Panc1 (cell line): ENCODE measurements around the gene MSI2. TPM values are rescaled to one million over a fixed set of nuclear protein-coding genes. Genes with fewer than 3 reads are reported as not detected.

ENCODE experiments used
- ATAC-seq: fragments of 200-7000 bp; cut with Tn5 transposase; 2 replicates; pipeline ENCODE4 v1.9.1; 2020; ENCODE audit warnings: mild to moderate bottlenecking, moderate library complexity
- BruUV-seq: library from RNA; stranded (reverse); fragments of 400-500 nt; replicated peaks from 2 replicates; lab custom pipeline; 2021; lab: Mats Ljungman, UMichigan
- CTCF ChIA-PET: fragments of 300-600 bp; sonication (Branson Sonifier 250); formaldehyde crosslinking; loops from one replicate; lab custom pipeline; 2022; ENCODE audit warnings: antibody characterized with exemption; lab: Charles Lee
- POLR2A ChIA-PET: fragments of 300-600 bp; sonication (Branson Sonifier 250); formaldehyde crosslinking; loops from one replicate; lab custom pipeline; 2022; ENCODE audit warnings: antibody characterized with exemption; lab: Charles Lee
- DNase-seq: peaks from one replicate; pipeline ENCODE4 v3.0.0-alpha.2; 2010; ENCODE audit warnings: low read depth, low spot score
- H3K27ac ChIP-seq: 2 replicates; pipeline ENCODE4 v1.5.1; 2011; ENCODE audit warnings: mild to moderate bottlenecking, low read length, inconsistent platforms
- H3K27me3 ChIP-seq: fragments of 200-500 bp; sonication (Bioruptor generic); 2 replicates; pipeline ENCODE4 v1.6.0; 2014; ENCODE audit warnings: low read length, inconsistent platforms; ENCODE audit not compliant: control insufficient read depth, insufficient read depth
- H3K36me3 ChIP-seq: fragments of 200-500 bp; sonication (Bioruptor generic); 2 replicates; pipeline ENCODE4 v1.5.1; 2014; ENCODE audit warnings: inconsistent platforms, mild to moderate bottlenecking, low read length, moderate library complexity; ENCODE audit not compliant: control insufficient read depth, insufficient read depth
- H3K4me1 ChIP-seq: 2 replicates; pipeline ENCODE4 v1.5.1; 2011; ENCODE audit warnings: inconsistent platforms, mild to moderate bottlenecking, low read length, moderate library complexity; ENCODE audit not compliant: control insufficient read depth, insufficient read depth
- H3K4me3 ChIP-seq, 2 experiments: 2 replicates each; pipeline ENCODE4 v1.5.1; 2011 to 2012; ENCODE audit warnings: low read depth in 2 of 2, low read length in 2 of 2, mild to moderate bottlenecking in 2 of 2, inconsistent platforms in 1 of 2, moderate library complexity in 1 of 2
- H3K9me3 ChIP-seq: fragments of 200-500 bp; sonication (Bioruptor generic); 2 replicates; pipeline ENCODE4 v1.5.1; 2014; ENCODE audit warnings: low read depth, mild to moderate bottlenecking, inconsistent platforms, low read length, moderate library complexity; ENCODE audit not compliant: control insufficient read depth, insufficient read depth
- POLR2AphosphoS5 ChIP-seq: IDR thresholded peaks from 2 replicates; pipeline ENCODE4 v1.6.1; 2012; ENCODE audit warnings: mild to moderate bottlenecking, low read depth, low read length, moderate library complexity
- SIN3A ChIP-seq: IDR thresholded peaks from 2 replicates; pipeline ENCODE4 v1.6.1; 2012; ENCODE audit warnings: low read depth, mild to moderate bottlenecking, low read length, moderate library complexity, borderline replicate concordance; ENCODE audit not compliant: insufficient read depth
- TCF7L2 ChIP-seq: IDR thresholded peaks from 2 replicates; pipeline ENCODE4 v1.6.1; 2011; ENCODE audit warnings: mild to moderate bottlenecking, low read depth, low read length, inconsistent platforms
- in situ Hi-C: cut with HindIII; loops from 2 replicates; pipeline ENCODE4 v1.10.0; 2016; ENCODE audit warnings: low sequenced_read_pairs, low pct_unique_long_range_greater_than_20kb
- intact Hi-C: fragments of 100-400 bp; cut with micrococcal nuclease; formaldehyde crosslinking; loops from one replicate; pipeline ENCODE4 v1.10.0; 2022; ENCODE audit not compliant: unreplicated experiment
- total RNA-seq: library from RNA; stranded (reverse); gene quantifications from one replicate; pipeline ENCODE4 v1.2.1, GENCODE V29; 2021; ENCODE audit not compliant: unreplicated experiment
- TF ChIP-seq, protein P1 (sequence below), 2 experiments: IDR thresholded peaks; 2 replicates each; pipeline ENCODE4 v1.6.1; 2011 to 2012; ENCODE audit warnings: low read depth in 2 of 2, control low read depth in 1 of 2, low read length in 1 of 2, mild to moderate bottlenecking in 1 of 2, moderate library complexity in 1 of 2; ENCODE audit not compliant: insufficient read depth in 1 of 2
- TF ChIP-seq, protein P2 (sequence below): fragments of 450-650 bp; IDR thresholded peaks from 2 replicates; pipeline ENCODE4 v1.5.1; 2017; ENCODE audit warnings: mild to moderate bottlenecking

Gene MSI2
- total RNA-seq, 1 experiment from 2014 or later, result 38.5 TPM

DNA sequence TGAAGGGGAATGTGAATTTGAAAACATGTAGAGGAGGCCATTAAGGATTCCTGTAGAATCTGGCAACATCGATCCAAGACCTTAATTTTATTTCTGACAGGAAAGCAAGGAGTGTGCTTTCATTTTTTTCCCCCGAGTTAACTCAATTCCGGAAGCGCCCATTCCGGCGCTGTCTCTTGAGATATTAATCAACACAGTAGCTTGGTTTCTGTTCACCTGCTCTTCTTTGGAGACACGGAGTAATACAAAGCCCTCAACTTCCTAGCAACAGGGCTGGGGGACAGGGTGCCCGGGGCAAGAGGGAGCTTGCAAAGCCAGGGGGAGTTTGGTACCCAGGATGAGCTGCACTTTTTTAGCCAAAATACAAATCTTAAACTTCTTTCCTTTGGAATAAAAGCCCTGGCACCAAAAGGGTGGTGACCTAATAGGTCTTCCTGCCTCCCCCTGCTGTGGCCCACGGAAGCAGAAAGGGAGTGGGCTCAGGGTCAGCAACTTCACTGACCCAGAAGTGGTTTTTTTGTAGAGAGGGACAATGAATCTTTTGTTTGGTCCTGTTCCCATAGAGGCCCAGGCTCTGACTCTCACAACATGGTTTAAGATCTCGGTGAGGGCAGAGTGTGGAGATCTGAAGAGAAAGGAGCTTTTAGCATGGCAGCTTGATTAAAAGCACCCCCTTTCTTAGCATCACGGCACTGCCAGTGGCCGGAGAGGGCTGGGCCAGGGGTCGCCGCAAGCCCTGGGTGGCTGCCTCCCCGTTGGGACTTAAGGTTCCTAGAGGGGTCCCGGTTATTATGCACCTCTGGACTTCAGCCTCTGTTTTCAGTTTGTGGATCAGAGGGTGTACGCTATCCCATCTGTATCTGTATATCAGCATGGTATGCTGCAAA, 281.4 kb downstream of the MSI2 start:
- no peak overlapping the region for H3K4me3 ChIP-seq
- H3K9me3 ChIP-seq, result no peaks in the 10 kb centered on the region
- TF ChIP-seq TCF7L2, result no peak
- no peak for TF ChIP-seq SIN3A
- TF ChIP-seq POLR2AphosphoS5, result no peak
- TF ChIP-seq, protein P1, sequence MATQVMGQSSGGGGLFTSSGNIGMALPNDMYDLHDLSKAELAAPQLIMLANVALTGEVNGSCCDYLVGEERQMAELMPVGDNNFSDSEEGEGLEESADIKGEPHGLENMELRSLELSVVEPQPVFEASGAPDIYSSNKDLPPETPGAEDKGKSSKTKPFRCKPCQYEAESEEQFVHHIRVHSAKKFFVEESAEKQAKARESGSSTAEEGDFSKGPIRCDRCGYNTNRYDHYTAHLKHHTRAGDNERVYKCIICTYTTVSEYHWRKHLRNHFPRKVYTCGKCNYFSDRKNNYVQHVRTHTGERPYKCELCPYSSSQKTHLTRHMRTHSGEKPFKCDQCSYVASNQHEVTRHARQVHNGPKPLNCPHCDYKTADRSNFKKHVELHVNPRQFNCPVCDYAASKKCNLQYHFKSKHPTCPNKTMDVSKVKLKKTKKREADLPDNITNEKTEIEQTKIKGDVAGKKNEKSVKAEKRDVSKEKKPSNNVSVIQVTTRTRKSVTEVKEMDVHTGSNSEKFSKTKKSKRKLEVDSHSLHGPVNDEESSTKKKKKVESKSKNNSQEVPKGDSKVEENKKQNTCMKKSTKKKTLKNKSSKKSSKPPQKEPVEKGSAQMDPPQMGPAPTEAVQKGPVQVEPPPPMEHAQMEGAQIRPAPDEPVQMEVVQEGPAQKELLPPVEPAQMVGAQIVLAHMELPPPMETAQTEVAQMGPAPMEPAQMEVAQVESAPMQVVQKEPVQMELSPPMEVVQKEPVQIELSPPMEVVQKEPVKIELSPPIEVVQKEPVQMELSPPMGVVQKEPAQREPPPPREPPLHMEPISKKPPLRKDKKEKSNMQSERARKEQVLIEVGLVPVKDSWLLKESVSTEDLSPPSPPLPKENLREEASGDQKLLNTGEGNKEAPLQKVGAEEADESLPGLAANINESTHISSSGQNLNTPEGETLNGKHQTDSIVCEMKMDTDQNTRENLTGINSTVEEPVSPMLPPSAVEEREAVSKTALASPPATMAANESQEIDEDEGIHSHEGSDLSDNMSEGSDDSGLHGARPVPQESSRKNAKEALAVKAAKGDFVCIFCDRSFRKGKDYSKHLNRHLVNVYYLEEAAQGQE (IDR thresholded peaks at IDR 0.05; ENCODE audit: insufficient read depth in 1 of 2, low read depth in 2 of 2, low read length in 1 of 2), result no peak
- TF ChIP-seq, protein P2, sequence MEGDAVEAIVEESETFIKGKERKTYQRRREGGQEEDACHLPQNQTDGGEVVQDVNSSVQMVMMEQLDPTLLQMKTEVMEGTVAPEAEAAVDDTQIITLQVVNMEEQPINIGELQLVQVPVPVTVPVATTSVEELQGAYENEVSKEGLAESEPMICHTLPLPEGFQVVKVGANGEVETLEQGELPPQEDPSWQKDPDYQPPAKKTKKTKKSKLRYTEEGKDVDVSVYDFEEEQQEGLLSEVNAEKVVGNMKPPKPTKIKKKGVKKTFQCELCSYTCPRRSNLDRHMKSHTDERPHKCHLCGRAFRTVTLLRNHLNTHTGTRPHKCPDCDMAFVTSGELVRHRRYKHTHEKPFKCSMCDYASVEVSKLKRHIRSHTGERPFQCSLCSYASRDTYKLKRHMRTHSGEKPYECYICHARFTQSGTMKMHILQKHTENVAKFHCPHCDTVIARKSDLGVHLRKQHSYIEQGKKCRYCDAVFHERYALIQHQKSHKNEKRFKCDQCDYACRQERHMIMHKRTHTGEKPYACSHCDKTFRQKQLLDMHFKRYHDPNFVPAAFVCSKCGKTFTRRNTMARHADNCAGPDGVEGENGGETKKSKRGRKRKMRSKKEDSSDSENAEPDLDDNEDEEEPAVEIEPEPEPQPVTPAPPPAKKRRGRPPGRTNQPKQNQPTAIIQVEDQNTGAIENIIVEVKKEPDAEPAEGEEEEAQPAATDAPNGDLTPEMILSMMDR, result no peak
- ChIA-PET CTCF (interaction anchor here (0.7 kb wide), 1 partner anchor 295 kb away, joined by 3 read pairs; no protein-coding TSS in a partner anchor), POLR2A (no interaction called here)
- no peaks in the 10 kb centered on the region for H3K36me3 ChIP-seq
- BruUV-seq, result no TSS peak
- DNase-seq (no peak), ATAC-seq (no peak)
- no peaks in the 10 kb centered on the region for H3K27me3 ChIP-seq
- H3K4me1 ChIP-seq, result no peaks in the 10 kb centered on the region
- intact Hi-C loops (no loop called here), in situ Hi-C loops (no loop called here)
- H3K27ac ChIP-seq, result no peak overlapping the region

DNA sequence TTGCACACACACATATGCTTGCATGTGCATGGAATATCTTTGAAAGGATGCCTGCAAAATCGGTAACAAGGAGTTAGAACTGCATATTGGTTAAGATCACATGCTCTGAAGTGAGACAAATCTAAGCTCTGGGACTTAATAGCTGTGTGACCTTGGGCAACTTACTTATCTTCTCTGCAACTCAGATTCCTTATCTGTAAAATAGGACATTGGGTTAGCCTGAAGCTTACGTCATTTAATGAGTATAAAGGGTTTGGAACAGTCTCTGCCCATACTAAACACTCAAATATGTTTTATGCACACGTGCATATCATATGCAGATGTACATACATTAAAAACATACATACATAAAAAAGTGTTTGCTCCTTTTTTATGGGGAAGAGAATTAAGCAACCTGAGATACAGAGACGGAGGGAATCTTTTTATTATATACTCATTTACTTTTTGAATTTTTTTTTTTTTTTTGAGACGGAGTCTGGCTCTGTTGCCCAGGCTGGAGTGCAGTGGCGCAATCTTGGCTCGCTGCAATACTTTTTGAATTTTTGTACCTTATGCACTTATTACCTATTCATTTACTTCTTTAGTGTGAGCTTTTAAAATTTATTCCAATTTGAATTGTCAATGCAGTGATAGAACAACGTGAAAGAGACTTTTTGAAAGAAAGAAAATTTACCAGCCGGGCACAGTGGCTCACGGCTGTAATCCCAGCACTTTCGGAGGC, 282.6 kb downstream of the MSI2 start:
- ChIA-PET CTCF (no interaction called here), POLR2A (no interaction called here)
- Histone ChIP-seq H3K36me3 (no peaks in the 10 kb centered on the region), H3K4me3 (no peak overlapping the region), H3K4me1 (no peaks in the 10 kb centered on the region), H3K27me3 (no peaks in the 10 kb centered on the region), H3K27ac (no peak overlapping the region), H3K9me3 (no peaks in the 10 kb centered on the region)
- intact Hi-C loops (no loop called here), in situ Hi-C loops (no loop called here)
- TF ChIP-seq SIN3A (no peak), POLR2AphosphoS5 (no peak), TCF7L2 (no peak)
- TF ChIP-seq, protein P1 (IDR thresholded peaks at IDR 0.05; ENCODE audit: insufficient read depth in 1 of 2, low read depth in 2 of 2, low read length in 1 of 2), result no peak
- TF ChIP-seq, protein P2, result no peak
- no TSS peak for BruUV-seq
- DNase-seq (no peak), ATAC-seq (no peak)
